GM23338 (cell line): ENCODE measurements around the gene CAMTA1. TPM values are rescaled to one million over a fixed set of nuclear protein-coding genes. Genes with fewer than 3 reads are reported as not detected.

Experiments
- ATAC-seq: fragments of 200-7000 bp; cut with Tn5 transposase; 3 replicates; pipeline ENCODE4 v1.9.1; 2020
- DNase-seq: peaks from one replicate; pipeline ENCODE4 v3.0.0-alpha.2; 2015; ENCODE audit warnings: low spot score
- H2AFZ ChIP-seq: fragments of 200-600 bp; sonication (generic); 2 replicates; pipeline ENCODE4 v1.8.0; 2016; ENCODE audit warnings: antibody characterized with exemption, mild to moderate bottlenecking, moderate library complexity
- H3F3A ChIP-seq: fragments of 200-600 bp; sonication (generic); replicated peaks from 2 replicates; pipeline ENCODE4 v1.8.0; 2017; ENCODE audit warnings: antibody characterized with exemption, mixed run types, low read depth
- H3K27ac ChIP-seq: fragments of 200-600 bp; sonication (generic); 2 replicates; pipeline ENCODE4 v1.6.1; 2016; ENCODE audit warnings: low read depth
- H3K27me3 ChIP-seq: fragments of 200-600 bp; sonication (generic); 2 replicates; pipeline ENCODE4 v1.8.0; 2016; ENCODE audit warnings: mild to moderate bottlenecking, mixed run types, moderate library complexity; ENCODE audit not compliant: insufficient read depth
- H3K36me3 ChIP-seq: fragments of 200-600 bp; sonication (generic); 2 replicates; pipeline ENCODE4 v1.8.0; 2016; ENCODE audit warnings: mild to moderate bottlenecking; ENCODE audit not compliant: insufficient read depth
- H3K4me1 ChIP-seq: fragments of 200-600 bp; sonication (generic); 2 replicates; pipeline ENCODE4 v1.8.0; 2016; ENCODE audit warnings: mild to moderate bottlenecking, moderate library complexity; ENCODE audit not compliant: insufficient read depth
- H3K4me2 ChIP-seq: fragments of 200-600 bp; sonication (generic); 2 replicates; pipeline ENCODE4 v1.7.1; 2017; ENCODE audit warnings: mixed run types
- H3K4me3 ChIP-seq: fragments of 200-600 bp; sonication (generic); 2 replicates; pipeline ENCODE4 v1.6.1; 2016; ENCODE audit warnings: mixed run types
- H3K79me2 ChIP-seq: fragments of 200-600 bp; sonication (generic); replicated peaks from 2 replicates; pipeline ENCODE4 v1.8.0; 2017; ENCODE audit warnings: mild to moderate bottlenecking; ENCODE audit not compliant: insufficient read depth
- H3K9me2 ChIP-seq: fragments of 200-600 bp; sonication (generic); 2 replicates; pipeline ENCODE4 v1.8.0; 2017; ENCODE audit not compliant: insufficient read depth
- H4K20me1 ChIP-seq: fragments of 200-600 bp; sonication (generic); replicated peaks from 2 replicates; pipeline ENCODE4 v1.8.0; 2017; ENCODE audit warnings: mild to moderate bottlenecking; ENCODE audit not compliant: insufficient read depth
- H3K27ac Mint-ChIP-seq: 2 replicates; pipeline ENCODE4 v1.8.0; 2020; ENCODE audit warnings: inconsistent platforms, mild to moderate bottlenecking, moderate library complexity, mixed read lengths
- H3K27me3 Mint-ChIP-seq: 3 replicates; pipeline ENCODE4 v1.8.0; 2022; ENCODE audit warnings: low read depth, mild to moderate bottlenecking, moderate library complexity, mixed read lengths, inconsistent platforms; ENCODE audit not compliant: insufficient read depth, poor library complexity
- H3K36me3 Mint-ChIP-seq: 3 replicates; pipeline ENCODE4 v1.8.0; 2021; ENCODE audit warnings: low read depth, mild to moderate bottlenecking, inconsistent platforms, moderate library complexity, mixed read lengths
- H3K4me1 Mint-ChIP-seq: 3 replicates; pipeline ENCODE4 v1.8.0; 2020; ENCODE audit warnings: mild to moderate bottlenecking, inconsistent platforms, mixed read lengths
- H3K4me3 Mint-ChIP-seq: 3 replicates; pipeline ENCODE4 v1.8.0; 2021; ENCODE audit warnings: moderate library complexity, mild to moderate bottlenecking, inconsistent platforms, mixed read lengths
- H3K9me3 Mint-ChIP-seq: 3 replicates; pipeline ENCODE4 v1.8.0; 2020; ENCODE audit warnings: moderate library complexity, mild to moderate bottlenecking, inconsistent platforms, mixed read lengths
- CREB1 ChIP-seq: fragments of 250-450 bp; sonication (Bioruptor Pico); IDR thresholded peaks from 2 replicates; pipeline ENCODE4 v1.5.0; 2020; ENCODE audit warnings: low read depth, mild to moderate bottlenecking, moderate library complexity
- CTCF ChIP-seq, 2 experiments: fragments of 200-600 bp in 1 of 2; sonication (generic) in 1 of 2; conservative IDR thresholded peaks; 2 replicates each; pipeline versions ENCODE4 v1.5.1 to v1.6.1; 2016 to 2017; ENCODE audit warnings: antibody characterized with exemption in 2 of 2, low read depth in 2 of 2, mild to moderate bottlenecking in 2 of 2, moderate library complexity in 1 of 2
- ETS1 ChIP-seq: IDR thresholded peaks from 2 replicates; pipeline ENCODE4 v1.6.1; 2016; ENCODE audit warnings: antibody characterized with exemption
- EZH2 ChIP-seq: fragments of 200-600 bp; sonication (generic); IDR thresholded peaks from one replicate; pipeline ENCODE4 v1.8.0; 2017; ENCODE audit warnings: antibody characterized with exemption, mild to moderate bottlenecking, low read depth; ENCODE audit not compliant: unreplicated experiment
- JUNB ChIP-seq: IDR thresholded peaks from one replicate; pipeline ENCODE4 v1.6.1; 2016; ENCODE audit warnings: antibody characterized with exemption; ENCODE audit not compliant: unreplicated experiment
- NANOG ChIP-seq: IDR thresholded peaks from 2 replicates; pipeline ENCODE4 v1.6.1; 2016; ENCODE audit warnings: antibody characterized with exemption, borderline replicate concordance
- POLR2AphosphoS5 ChIP-seq: IDR thresholded peaks from 2 replicates; pipeline ENCODE4 v1.6.1; 2016; ENCODE audit warnings: antibody characterized with exemption, low read depth
- REST ChIP-seq: IDR thresholded peaks from one replicate; pipeline ENCODE4 v1.6.1; 2018; ENCODE audit warnings: antibody characterized with exemption; ENCODE audit not compliant: unreplicated experiment
- STAT1 ChIP-seq: IDR thresholded peaks from one replicate; pipeline ENCODE4 v1.6.1; 2016; ENCODE audit warnings: antibody characterized with exemption; ENCODE audit not compliant: unreplicated experiment
- ZNF114 ChIP-seq: fragments of 250-450 bp; sonication (Bioruptor Pico); IDR thresholded peaks from 2 replicates; pipeline ENCODE4 v1.5.0; 2020; ENCODE audit warnings: mild to moderate bottlenecking, moderate library complexity
- ZNF331 ChIP-seq: fragments of 250-450 bp; sonication (Bioruptor Pico); IDR thresholded peaks from 2 replicates; pipeline ENCODE4 v1.5.0; 2020; ENCODE audit warnings: low read depth, mild to moderate bottlenecking, moderate library complexity
- polyA plus RNA-seq: library from polyadenylated mRNA; unstranded; fragments of >200 nt; fragmentation: Nextera tagmentation; extraction: Ambion mirVana; gene quantifications from 2 replicates; pipeline ENCODE4 v1.2.1, GENCODE V29; 2016
- total RNA-seq: library from RNA; depleted of rRNA; stranded (reverse); fragments of >200 nt; shearing (Covaris generic); gene quantifications from 2 replicates; pipeline ENCODE4 v1.2.3, GENCODE V29; 2014

The CAMTA1 gene
- total and polyA plus RNA-seq, 2 experiments from 2014 or later = 115 to 519 TPM

GRCh38 chr1:6850537-6850936 is 65.3 kb downstream of the CAMTA1 start (continued):
- TF ChIP-seq REST (no peak), JUNB (no peak), CTCF (conservative IDR thresholded peaks at IDR 0.05; ENCODE audit: low read depth in 2 of 2) (no peak), ZNF331 (CRISPR knock-in tag) (no peak), STAT1 (no peak), EZH2 (no peak), ZNF114 (CRISPR knock-in tag) (no peak), ETS1 (no peak), NANOG (no peak)

- no peaks in the 10 kb centered on the region for H3F3A ChIP-seq
- peaks cover 42% of the 10 kb centered on the region for H3K79me2 ChIP-seq
- H3K36me3 ChIP-seq = peaks cover 5% of the 10 kb centered on the region; the same call in 1 of the 2 replicates
- DNase-seq (no peak), ATAC-seq (no peak)
- H3K27me3 Mint-ChIP-seq = peaks cover 2% of the 10 kb centered on the region
- H3K9me3 Mint-ChIP-seq = no peaks in the 10 kb centered on the region
- no peaks in the 10 kb centered on the region for H3K9me2 ChIP-seq
- no peak overlapping the region for H3K4me3 ChIP-seq
- H3K4me2 ChIP-seq = no peak overlapping the region
- no peak overlapping the region for H3K27ac Mint-ChIP-seq
- no peaks in the 10 kb centered on the region for H3K27me3 ChIP-seq
- H4K20me1 ChIP-seq = peaks cover 21% of the 10 kb centered on the region; the same call in 1 of the 2 replicates
- H3K4me1 ChIP-seq = no peaks in the 10 kb centered on the region
- peaks cover 36% of the 10 kb centered on the region for H3K36me3 Mint-ChIP-seq
- H3K27ac ChIP-seq = no peak overlapping the region
- H3K4me1 Mint-ChIP-seq = peaks cover 8% of the 10 kb centered on the region
- H3K4me3 Mint-ChIP-seq = no peak overlapping the region
- H2AFZ ChIP-seq = no peak overlapping the region
- TF ChIP-seq JUNB = no peak
- no peak for TF ChIP-seq REST
- TF ChIP-seq EZH2 = no peak
- TF ChIP-seq ZNF114 (CRISPR knock-in tag) = no peak
- no peak for TF ChIP-seq CTCF (conservative IDR thresholded peaks at IDR 0.05; ENCODE audit: low read depth in 2 of 2)
- TF ChIP-seq ZNF331 (CRISPR knock-in tag) = no peak
- no peak for TF ChIP-seq POLR2AphosphoS5
- no peak for TF ChIP-seq CREB1 (CRISPR knock-in tag)
These were observed 67.1 kb downstream of the CAMTA1 start for GRCh38 chr1:6852136-6852890.
